Measurements from ENCODE around the gene R3HDM4.
A peak's percentile ranks its signal among the peaks of the same experiment; 100 is the strongest.

Gene R3HDM4

DNA sequence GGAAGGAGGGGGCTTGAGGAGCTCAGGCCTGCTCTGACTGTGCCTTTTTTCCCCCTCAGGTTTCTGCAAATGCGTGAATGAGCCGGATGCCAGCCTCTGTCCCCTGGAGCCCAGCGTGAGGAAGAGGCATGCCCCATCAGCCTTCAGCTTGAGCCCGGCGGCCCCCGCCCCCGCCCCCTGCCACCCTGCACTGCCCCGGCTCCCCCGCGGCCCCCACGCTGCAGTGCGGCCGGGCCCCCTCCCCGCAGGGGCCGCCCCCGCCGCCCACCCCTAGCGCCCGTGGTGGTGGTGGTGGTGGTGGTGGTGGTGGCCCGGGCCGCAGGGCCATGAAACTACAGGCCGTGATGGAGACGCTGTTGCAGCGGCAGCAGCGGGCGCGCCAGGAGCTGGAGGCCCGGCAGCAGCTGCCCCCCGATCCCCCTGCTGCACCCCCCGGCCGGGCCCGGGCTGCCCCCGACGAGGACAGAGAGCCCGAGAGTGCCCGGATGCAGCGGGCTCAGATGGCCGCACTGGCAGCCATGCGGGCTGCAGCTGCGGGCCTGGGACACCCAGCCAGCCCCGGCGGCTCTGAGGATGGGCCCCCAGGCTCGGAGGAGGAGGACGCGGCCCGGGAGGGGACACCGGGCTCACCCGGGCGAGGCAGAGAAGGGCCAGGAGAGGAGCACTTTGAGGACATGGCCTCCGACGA is 16.3 kb upstream of the R3HDM4 start:
- DNase-seq, result no peak

DNA sequence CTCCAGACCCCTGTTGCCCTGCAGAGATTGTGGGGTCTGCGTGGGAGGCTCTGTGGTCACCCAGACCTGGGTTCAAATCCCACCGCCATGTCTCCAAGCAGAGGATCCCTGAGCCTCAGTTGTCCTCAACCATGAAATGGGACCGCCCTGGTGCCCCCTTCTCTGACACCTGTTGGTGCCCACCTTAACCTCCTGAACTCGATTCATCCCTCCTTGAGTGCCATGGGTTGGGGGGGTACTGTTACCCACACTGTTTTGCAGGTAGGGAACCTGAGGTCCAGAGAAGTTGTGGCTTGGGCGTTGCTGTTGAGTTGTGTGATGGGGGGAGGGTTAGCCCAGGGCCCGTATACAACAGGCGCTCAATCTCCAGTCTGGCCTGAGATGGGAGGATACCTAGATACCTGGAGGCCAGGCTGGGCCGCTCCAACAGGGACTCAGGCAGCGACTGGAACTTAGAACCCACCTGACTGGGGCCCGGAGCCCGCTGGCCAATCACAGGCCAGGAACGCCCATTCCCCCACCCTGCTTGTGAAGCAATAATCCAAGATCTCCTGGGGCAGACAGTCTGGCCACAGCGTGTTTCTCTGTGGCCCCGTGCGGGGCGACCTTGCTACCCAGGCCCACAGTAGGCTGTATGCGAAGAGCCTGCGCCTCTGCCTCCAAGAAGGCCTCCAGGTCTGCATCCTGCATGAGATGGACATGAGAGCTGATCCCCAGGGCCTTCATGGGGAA is 15.6 kb upstream of the R3HDM4 start:
- DNase-seq, result no peak

- no peak for DNase-seq
These were observed 14.9 kb upstream of the R3HDM4 start for GRCh38 chr19:927780-928401.

- DNase-seq, result no peak
These were observed 14.3 kb upstream of the R3HDM4 start for GRCh38 chr19:927351-927779.

DNA sequence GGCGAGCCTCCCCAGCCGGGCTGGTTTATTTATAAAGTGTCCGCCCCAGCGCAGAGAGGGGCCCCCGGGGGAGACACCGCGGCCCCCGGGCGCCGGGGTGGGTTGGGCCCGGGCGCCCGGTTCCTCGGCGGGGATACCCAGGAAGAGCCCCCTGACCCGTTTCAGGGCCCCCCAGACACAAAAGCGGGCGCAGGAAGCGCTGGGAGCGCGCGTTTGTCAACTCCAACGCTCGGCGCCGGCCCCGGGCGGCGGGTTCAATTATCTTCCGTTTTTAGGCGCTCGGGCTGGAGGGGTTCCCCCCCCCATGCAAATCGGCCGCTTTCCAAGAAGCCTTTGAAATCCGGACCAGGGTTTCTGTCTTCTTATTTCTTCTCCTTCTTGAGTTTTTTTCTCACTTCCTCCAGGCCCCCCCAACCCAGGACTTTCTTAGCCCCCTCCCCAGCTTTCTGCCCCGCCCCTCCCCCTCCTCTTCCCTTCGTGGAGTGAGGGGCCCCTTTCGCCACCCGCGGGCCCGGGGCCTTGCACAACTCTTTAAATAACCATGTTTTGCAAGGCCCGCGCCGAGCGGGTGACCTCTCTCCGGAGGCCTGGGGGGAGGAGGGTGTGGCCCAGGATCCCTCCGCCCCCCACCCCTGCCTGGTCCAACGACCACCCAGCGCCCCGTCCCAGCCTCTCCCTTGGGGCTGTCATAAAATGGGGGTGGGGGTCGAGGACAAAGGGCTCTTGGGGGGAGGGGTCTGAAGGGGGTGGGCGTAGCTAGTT is 13.8 kb upstream of the R3HDM4 start:
- DNase-seq, result no peak

DNA sequence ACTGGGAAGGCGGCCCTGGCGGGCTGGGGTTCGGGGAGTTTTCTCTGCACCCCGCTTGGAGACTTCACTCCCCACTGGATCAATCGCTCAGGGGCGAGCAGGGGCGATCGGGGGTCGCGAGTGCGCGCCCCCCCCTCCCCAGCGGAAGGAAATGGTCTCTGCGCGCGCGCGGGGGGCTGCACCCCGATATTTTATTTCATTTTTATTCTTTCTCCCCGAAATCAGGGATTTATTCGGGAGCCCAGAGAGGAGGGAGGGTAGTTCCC is 13.2 kb upstream of the R3HDM4 start:
- DNase-seq, result no peak

DNA sequence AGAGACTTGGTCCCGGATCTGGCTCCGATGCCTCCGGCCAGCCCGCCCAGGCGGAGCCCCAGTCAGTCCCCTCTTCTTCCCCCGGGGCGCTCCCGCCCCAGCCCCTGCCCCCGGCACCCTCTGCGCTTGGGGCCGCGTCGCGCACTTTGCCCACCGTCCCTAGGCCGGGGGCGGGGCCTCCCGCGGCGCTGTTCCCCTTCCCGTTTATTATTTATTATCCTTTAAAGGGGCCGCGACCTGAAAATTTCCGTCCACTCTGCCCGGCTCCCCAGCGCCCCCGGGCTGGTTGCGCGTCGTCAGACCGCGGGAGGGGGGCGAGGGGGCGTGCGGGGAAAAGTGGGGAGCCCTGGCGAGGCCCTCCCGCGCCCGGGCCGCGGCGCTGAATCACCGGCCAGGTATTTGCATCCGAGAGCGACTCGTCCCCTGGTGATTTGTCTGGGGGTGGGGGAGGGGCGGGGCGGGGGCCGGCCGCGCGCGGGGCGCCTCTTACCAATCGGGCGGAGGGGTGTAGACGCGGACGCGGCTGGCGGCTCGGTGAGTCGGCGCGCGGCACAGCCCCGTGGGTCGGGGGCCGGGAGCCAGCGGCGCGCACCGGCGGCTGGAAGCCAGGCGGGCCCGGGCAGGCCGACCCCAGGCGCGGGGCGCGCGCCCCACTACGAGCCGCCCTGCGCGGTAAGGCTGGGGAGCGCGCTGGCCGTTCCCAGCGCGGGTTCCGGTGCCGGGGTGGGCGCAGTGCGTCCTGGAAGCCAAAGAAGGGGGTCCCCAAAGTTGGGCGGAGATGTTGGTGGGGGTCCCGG is 12.7 kb upstream of the R3HDM4 start, which contains the start of gene ARID3A:
ARID3A (plus strand) TSS at position 510 of the 797 bp plus-strand sequence. CDS start 3,494 bp downstream, outside the sequence.
- peak; percentile 80 for DNase-seq

DNA sequence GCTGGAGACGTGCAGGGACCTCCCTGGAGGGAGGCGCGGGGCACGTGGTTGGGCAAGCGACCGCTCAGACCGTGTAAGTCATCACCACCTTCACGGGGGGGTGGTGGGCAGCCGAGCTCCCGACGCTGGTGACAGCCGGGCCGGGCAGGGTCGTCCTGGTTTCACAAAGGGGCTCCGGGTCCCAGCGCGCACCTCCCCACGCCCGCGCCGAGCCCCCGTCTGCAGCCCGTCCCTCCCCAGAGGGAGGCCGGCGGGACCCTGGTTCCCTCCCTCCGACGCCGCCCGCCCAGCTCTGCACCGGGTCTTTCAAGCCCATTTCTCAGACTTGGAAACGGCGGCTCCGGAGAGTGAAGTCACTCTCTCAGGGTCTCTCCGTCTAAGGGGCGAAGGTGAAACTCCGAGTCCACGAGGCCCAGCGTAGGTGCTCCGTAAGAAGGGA is 12.1 kb upstream of the R3HDM4 start:
- peak; percentile 74 for DNase-seq

DNA sequence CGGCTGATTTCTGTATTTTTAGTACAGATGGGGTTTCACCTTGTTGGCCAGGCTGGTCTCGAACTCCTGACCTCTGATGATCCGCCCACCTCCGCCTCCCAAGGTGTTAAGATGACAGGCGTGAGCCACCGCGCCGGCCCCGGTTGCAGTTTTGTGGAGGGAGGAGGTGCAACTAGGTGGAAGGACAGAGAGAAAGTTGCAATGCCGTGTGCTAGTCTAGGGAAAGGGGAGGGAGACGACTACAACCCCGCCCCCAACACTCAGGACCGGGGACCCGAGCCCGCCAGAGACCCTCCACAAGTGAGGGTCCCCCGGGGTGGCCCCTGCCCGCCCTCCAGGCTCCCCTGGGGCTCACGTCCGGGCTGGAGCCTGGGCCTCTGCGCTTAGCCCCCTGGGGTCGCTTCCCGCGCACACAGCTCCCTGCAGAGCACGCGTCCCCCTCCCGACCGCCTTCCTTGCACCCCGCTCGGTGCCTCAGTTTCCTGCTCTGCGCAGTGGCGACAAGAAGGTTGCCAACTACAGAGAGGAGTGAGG is 11.6 kb upstream of the R3HDM4 start:
- DNase-seq, result no peak

- peak; percentile 91 for DNase-seq
These were observed 7.2 kb upstream of the R3HDM4 start for GRCh38 chr19:920051-920864.

DNA sequence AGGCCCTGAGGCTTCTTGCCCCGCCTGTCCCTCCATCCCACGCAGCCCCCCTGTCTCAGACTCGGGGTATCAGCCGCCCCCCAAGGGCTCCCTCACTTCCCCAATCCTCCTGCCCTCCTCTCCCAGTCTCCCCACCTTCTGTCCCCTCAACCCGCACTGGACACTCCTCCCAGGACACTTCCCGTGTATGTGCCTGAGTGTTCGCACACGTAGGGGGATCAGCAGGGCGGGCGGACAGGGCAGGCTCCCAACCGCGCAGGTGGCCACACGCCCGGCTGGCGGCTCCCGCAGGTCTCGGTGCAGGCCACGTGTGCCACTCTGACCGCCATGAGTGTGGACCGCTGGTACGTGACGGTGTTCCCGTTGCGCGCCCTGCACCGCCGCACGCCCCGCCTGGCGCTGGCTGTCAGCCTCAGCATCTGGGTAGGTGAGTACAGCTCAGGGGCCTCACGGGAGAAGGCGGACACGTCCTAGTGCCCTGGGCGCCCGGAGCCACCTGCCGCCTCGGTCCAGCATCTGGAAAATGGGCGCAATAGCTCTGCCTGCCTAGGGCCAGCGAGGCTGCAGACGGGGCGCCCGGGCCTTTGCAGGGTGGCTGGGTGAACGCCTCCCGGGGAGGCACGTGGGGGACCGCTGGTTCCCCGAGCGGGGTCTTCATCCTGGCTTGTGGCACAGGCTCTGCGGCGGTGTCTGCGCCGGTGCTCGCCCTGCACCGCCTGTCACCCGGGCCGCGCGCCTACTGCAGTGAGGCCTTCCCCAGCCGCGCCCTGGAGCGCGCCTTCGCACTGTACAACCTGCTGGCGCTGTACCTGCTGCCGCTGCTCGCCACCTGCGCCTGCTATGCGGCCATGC is 6.4 kb upstream of the R3HDM4 start:
- DNase-seq, result peak; percentile 87

- peak; percentile 74 for DNase-seq
These were observed 5.6 kb upstream of the R3HDM4 start for GRCh38 chr19:918481-919198.

DNA sequence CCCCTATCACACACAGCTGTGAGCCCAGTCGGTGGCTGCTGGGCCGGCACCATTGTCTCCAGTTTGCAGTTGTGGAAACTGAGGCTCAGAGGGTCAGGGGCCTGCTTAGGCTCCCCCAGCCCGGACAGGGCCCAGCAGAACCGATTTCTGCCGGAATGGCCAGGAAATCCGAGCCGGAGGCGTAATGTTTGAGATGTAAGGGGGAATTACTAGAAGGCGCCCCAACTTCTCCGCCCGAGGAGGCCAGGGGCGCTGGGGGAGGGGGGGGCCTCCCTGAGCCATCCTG is 5.1 kb upstream of the R3HDM4 start:
- no peak for DNase-seq

DNA sequence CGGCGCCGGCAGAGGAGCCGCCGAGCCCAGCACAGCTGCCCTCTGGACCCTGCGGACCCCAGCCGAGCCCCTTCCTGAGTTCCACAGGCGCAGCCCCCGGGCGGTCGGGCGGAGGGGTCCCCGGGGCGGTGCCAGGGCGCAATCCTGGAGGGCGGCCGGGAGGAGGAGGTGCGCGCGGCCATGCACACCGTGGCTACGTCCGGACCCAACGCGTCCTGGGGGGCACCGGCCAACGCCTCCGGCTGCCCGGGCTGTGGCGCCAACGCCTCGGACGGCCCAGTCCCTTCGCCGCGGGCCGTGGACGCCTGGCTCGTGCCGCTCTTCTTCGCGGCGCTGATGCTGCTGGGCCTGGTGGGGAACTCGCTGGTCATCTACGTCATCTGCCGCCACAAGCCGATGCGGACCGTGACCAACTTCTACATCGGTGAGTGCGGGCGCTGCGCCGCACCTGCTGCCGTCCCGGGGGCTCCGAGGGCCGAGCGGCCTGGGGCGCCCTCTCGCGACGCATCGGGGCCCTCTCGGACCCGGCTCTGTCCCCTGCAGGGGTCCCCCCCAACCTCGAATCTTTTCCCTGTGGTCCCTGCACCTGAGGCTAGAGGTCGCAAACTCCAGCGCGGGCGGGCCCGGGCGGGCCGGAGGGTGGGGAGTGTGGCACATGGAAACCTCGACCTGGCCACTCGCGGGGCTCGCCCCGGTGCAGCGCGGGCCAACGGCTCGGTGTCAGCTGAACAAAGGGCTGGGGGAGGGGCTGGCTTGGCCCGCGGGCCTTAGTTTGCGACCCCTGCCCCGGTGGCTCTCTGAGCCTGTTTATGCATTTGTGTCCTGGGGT is 4.5 kb upstream of the R3HDM4 start, which contains the start of gene KISS1R:
KISS1R (plus strand) TSS at position 11 of the 829 bp plus-strand sequence; CDS start at position 181, 170 bp downstream.
- DNase-seq, result peak; percentile 79

- peak; percentile 36 for DNase-seq
These were observed 3.8 kb upstream of the R3HDM4 start for GRCh38 chr19:916645-917322.

DNA sequence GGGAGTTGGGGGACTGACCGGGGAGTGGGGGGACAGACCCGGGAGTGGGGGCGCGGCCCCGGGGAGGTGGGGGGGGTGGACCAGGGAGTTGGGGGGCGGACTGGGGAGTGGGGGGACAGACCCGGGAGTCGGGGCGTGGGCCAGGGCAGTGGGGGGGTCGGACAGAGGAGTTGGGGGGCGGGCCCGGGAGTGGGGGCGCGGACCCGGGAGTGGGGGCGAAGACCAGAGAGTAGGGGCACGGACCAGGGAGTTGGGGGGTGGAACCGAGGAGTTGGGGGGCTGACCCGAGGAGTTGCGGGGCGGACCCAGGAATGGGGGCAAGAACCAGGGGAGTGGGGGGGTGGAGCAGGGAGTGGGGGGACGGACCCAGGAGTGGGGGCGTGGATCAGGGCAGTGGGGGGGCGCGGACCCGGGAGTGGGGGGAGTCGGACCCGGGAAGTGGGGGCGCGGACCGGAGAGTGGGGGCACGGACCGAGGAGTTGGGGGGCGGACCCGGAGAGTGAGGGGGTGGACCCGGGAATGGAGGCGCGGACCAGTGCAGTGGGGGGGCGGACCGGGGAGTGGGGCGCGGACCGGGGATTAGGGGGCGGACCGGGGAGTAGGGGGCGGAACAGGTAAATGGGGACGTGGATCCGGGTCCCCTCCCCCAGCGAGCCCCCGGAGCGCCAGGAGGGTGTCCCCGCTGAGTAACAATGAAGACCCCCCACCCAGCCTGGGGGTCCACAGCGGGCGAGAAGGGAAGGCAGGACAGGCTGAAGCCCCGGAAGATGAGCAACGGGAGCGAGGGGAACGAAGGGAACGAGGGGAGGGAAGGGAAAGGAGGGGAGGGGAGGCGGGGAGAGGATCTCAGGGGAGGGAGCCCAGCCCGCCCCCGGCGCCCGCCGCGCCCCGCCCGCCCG is 589 bp downstream of the R3HDM4 start:
- no peak for DNase-seq
